GM18907 (cell line): ENCODE data around the gene SYNDIG1.

Experiments
- ATAC-seq: cut with Tn5 transposase; IDR thresholded peaks from one replicate; pipeline ENCODE4 v1.9.1; 2021; ENCODE audit warnings: mild to moderate bottlenecking, moderate library complexity; ENCODE audit not compliant: unreplicated experiment

SYNDIG1 gene

DNA sequence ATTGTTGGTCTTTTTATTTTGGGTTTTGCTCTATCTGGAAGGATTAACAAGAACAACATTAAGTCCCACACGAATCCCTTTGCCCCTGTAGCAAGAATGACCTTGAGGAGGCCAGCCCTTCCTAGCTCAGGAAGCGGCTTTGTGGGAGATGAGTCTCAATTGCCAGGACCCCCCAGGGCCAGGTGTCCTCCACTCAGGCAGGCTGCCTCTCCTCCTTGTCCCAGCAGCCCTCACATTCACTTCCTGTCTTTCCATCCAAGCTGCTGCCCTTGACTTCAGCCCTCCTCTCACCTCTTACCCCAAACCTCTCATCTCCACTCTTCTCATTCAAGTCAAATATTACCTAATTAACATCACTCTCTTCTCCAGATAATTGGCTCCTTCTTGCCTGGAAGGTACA, 22.6 kb upstream of the SYNDIG1 start:
- ATAC-seq, result no peak

DNA sequence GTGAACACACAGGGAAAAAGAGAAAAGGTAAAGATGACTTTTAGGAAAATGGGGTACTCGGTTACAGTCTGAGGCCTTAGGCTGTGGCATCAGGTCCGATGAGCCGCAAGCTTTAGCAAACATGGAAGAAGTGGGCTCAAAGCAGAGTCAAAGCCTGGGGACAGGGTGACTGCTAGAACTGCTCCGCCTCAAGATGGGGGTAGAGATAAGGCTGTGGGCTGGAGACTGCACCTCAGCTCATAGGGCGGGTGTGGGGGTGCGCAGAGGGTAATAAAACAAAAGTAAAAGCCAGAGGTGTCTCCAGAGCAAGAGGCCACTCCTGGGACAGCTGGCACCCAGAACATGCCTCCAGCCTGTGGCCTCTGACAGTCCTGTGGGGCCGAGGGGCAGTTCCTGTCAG, 21.3 kb upstream of the SYNDIG1 start:
- ATAC-seq, result no peak

DNA sequence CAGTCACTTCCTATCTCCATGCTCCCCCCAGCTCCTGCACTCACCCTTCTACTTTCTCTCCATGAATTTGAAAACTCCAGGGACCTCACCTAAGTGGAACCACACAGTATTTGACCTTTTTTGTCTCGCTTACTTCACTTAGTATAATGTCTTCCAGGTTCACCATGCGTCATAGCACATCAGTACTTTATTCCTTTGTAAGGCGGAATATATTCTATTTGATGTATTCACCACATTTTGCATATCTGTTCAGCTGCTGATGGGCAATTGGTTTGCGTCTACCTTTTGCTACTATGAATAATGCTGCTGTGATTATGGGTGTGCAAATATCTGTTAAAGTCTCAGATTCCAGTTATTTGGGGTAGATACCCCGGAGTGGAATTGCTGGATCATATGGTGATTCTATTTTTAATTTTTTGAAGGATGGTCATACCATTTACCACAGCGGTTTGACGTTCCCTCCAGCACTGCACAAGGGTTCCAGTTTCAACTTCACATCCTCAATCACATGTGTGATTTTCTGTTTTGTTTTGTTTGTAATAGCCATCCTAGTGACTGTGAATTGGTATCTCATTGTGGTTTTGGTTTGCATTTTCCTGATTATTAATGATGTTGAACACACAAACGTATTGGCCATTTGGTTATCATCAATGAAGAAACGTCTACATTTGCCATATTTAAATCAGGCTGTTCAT, 20.3 kb upstream of the SYNDIG1 start:
- no peak for ATAC-seq

DNA sequence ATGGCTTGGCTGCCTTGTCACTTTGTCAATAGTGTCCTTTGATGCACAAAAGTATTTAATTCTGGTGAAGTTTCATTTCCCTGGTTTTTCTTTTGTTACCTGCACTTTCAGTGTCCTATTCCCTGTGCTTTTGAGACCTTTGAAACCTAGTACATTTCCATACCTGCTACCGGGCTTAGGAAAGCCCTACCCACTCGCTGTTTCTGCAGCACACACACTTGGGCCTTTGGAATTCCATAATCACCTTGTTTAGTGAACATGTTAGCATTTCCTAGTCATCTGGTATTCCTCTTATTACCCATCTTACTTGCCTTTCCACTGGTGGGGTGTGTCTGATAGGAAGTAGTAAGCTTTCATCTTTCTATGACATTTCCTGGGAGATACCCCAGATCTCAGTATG, 19.3 kb upstream of the SYNDIG1 start:
- no peak for ATAC-seq

DNA sequence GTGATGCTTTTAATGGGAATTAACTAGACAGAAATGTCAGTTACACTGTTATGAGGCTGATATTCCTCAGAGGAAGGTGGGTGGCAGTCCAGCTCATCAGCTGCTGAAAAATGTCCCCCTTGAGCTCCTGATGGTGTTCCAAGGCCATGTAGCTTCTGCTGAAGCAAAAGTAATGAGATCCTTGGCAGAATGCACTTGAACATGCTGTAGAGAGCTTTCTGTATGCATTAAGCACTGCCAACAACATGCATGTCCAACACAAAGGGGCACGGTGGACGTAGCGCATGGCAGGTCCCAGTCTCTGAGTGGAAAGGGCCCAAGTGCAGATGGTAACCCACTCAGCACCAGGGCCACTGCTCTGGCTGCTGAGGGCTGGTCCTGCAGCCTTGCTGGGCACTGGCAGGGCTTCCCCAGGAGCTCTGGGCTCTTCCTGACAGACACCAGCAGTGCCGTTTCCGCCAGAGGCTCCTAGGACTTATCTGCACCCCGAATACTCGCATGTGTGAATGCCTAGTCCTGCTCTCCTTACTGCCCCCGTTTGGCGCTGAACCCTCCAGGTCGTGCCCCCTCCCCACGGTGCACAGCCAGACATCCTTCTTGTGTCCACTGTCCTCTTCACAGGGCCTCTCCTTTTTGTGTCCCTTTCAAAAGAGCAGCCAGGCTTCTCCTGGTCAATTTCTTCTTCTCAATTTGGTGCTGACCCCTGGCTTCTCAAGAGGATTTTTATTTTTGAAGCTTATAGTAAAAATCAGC, 18.6 kb upstream of the SYNDIG1 start:
- no peak for ATAC-seq

DNA sequence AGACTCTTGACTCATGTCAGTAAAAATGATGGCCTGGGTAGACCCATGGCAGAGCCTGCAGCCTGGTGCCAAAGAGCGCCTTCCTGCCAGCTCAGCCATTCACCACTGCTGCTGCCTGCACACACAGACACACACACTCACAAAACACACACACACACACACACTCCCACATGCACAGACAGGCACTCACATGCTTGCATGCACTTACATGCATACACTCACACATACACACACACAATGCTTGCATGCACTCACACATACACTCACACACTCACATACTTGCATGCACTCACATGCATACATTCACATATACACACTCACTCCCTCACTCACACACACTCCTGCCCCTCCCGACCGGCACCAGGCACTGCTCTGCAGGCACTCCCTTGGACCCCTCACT, 18.0 kb upstream of the SYNDIG1 start:
- no peak for ATAC-seq

DNA sequence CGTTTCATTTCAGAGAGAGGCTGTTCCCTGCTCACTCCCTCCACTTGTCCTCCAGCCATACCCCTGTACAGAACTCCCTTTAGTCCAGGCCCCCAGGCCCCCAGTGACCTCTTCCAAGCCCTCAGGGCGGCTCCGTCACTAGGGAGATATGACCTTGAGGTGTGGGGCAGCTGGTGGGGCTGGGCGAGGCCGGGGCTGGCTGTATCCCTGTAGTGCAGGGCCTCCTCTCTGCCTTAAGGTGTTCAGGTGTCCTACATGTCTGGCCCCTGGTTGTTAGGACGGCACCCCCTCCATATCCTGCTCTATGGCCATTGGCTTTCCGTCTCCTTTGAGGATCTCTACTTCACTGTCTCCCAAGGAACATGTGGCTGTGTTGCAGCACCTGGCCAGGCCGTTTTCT, 17.4 kb upstream of the SYNDIG1 start:
- ATAC-seq, result no peak

DNA sequence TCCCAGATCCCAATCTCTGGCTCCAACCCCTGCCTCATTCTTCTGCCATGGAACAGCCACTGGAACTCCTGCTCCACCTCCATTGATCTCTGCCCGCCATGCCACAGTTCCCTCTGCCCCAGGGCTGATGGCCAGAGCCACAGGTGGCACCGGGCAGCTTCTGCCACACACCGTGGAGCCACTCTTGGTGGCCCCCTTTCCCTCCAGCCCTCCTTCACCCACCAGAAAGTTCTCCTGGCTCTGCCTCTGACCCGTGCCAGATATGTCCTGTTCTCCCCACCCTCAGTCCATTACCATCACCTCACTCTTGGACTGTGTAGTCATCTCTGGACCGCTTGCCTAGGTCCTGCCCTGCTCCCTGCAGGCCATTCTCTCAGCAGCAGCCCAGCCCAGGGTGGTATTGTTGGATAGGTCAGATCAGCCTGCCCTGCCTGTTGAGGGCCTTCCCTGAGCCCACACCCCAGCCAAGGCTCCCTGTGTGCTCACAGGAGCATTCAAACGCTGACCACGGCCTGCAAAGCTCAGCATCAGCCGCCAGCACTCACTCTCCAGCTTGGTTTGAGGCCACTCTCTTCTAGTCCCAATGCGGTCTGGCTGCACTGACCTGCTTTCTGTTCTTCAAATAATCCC, 16.8 kb upstream of the SYNDIG1 start:
- no peak for ATAC-seq

DNA sequence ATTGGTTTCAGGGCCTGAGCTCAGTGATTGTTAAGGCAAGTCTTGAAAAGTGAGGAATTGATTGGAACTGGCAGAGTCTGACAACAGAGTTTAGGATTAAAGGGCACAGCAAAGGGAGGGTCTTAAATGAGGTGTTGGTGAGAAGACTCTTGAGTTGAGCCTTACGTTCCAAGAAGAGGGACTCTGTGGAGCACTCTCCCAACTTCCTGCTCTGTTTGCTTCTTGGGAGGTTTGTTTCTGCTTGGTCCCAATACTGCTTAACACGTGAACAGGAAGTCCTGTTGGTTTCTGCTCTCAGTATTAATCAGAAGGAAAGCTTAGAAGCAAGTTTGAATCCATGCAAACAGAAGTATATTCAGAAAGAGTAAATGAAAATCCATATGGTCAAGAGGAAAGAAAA, 15.6 kb upstream of the SYNDIG1 start:
- ATAC-seq, result no peak

DNA sequence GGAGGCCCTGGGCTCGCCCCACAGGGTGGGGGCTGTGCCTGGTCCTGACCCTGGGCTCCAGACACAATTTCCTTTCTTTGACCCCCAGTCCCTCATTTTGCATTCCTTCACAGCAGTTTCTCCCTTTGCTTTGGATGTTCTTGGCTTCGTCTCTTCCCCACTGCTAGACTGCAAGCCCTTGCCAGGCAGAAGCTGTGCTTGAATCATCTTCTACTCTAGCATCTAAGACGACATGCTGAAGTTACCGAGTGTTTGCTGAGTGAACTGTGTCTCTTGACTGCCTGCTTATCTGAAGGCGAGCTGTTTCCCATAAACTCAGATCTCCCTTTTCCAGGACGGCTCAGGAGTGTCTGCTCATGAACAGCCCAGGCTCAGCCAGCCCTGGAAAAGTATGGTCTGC, 14.3 kb upstream of the SYNDIG1 start:
- no peak for ATAC-seq

DNA sequence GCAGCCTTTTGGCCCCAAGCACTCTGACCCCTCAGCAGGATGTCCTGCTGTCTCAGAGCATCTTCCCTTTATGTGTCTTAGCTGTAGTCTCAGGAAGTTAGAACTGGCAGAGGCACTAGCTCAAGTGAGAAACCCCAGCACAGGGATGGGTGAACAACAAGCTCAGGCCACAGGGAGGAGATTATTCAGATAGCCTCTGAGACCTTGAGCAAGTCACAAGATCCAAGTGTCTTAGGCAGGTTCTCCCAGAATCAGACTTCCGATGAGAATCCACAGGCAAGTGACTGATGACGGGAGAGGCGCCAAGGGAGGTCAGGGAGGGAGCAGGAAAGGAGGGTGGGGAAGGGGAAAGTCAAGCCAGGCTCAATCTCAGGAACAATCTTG, 13.0 kb upstream of the SYNDIG1 start:
- no peak for ATAC-seq

DNA sequence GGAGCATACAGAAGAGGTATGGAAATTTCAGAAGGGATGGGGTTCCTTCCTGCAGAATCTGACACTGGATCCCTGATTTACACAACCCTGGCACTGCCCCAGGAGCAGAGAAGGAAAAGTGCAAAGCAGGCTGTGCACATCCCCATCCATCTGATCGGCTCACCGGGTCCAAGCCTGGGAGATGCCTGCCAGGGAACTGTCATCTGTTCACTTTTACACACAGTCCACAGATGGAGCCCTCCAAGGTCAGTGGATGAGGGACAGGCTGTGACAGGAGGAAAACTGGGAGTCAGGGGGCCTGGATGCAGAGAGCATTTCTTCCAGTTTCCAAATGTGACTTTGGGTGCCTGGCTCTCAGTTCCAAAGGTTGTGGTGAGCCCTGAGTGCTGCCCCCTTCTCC, 11.0 kb upstream of the SYNDIG1 start:
- no peak for ATAC-seq

DNA sequence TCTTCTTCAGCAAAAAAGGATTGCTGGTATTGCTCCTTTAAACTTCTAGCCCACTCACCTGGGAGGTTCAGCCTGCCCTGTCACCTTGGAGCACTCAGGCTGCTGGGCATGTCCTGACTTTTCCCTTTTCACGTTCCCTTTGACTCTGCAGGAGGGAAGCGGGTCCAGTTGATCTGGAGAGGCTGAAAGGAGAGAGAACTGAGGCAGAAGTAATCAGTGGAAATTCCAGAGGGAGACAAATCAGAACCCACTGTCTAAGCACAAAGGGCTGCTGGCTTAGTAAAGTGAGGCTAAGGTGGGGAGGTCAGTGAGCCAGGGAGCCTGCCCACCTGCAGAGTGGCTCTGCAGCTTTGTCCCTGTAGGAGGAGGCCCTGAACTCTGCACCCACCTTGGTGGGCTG, 9.7 kb upstream of the SYNDIG1 start:
- ATAC-seq, result no peak

DNA sequence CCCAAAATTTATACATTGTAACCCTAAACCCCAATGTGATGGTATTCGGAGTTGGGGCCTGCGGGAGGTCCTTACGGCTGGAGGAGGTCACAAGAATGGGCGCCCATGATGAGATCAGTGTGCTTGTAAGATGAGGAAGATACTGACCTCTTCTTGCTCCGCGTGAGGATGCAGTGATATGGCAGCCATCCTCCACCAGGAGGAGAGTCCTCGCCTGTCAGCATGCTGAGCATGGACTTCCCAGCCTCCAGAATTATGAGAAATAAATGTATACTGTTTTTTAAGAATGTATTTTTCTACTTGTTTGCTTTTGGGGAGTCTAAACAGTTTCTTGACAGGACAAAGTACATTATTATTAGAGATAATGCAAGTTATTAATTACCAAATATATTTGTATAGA, 8.7 kb upstream of the SYNDIG1 start:
- ATAC-seq, result no peak

DNA sequence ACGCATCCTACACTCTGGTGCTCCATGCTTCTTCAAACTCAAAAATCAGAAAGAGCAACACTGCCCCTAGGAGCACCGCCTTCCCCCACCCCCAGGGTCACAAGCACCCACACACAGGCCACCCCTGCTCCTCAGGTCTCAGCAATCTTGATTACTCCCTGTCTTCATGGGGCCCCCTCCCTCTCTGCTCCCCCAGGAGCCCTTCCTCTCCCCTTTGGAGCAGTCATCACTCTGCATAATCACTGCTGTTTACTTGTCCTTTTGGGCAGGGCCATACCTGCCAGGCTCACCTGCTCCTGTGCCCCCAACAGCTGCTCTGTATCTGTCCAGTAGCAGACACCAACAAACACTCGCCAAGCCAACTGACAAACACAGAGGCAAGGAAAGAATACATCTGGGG, 7.6 kb upstream of the SYNDIG1 start:
- ATAC-seq, result no peak

DNA sequence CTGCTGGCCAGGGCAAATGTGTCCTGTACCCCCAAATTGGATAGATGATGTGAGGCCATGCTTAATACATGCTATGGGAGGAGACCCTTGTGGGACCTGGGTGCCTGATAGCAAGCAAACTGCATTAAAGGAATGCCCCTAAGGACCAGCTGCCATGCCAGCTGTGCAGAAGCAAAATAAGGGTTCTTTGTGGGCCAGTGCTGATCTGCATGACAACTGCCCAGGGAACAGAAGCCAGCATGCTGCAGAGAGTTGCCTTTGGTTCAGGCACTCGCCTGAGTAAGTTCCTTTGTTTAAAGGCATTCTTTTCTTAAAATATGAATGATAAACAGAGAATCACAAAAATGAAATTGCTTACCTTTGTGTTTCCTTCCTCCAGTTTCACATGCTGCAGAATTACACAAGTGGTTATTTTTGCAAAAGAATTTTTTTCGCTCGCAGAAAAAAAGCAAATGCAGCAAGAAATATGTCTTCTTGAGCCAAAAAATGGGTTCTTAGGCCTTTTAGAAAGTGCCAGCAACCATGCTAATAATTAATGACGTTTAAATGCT, 6.9 kb upstream of the SYNDIG1 start:
- no peak for ATAC-seq

DNA sequence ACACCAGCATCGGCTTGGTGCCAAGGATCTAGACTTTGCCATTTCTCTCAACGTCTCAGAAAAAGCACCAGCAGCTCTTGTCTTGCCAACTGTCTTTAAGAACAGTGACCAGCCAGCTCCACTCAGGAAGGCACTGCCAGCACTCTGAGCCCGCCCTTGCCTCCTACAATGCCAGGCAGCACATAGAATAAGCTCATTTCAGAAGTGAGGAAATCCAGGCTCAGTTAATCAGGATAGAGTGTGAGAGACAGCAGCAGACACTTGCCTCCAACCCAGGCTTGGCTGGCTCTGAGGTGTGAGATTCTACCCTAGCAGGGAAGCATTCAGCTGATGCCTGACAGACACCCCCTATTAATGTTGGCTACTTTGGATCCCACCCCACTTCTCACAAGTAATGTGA, 4.3 kb upstream of the SYNDIG1 start:
- ATAC-seq, result no peak

DNA sequence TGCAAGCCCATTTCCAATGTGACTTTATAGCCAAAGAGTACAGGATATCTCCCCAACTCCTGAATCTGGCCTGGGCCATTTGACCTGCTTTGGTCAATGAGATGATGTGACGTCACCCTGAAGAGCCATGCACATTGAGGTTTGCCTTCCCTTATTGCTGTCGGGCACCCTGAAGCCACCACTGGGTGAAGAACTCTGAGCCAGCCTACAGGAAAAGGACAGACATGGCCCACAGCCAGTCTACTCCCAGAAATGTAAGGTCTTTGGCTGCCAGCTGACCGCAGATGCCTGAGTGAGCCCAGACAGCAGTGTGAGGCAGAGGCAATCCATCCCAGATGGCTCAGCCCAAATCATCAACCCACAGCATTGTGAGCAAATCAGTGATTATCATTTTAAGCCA, 3.7 kb upstream of the SYNDIG1 start:
- ATAC-seq, result no peak

DNA sequence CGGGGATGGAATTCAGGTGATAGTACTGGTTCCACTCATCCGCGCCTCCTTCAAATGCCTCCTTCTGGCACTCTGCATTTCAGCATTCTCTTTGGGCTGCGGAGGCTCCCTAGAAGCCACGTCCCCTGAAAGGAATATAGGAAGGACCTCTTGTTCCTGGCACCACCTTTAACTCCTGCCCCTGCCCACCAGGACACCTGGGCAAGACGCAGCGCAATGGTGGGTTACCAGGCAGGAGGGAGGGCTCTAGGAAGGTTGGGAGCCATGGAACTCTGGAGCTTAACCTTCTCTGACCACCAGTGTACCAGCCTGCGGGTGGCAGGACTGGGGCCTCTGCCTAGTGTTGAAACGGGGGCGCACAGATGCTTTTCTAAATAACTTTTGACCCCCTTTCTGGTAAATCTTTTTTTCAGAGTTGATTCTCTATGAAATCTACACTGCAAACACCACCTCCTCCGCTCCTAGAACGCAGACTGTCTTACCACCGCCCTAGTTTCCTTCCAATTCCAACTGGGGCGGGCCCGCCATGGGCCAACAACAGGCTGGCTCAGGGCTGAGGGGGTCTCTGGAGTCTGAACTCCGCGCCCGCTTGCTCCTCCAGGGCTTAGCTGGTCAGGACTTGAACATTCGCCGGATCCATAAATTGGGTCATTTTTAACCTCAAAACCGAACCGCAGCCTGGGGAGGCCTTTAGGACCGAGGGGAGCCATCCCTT, 871 bp upstream of the SYNDIG1 start:
- no peak for ATAC-seq

DNA sequence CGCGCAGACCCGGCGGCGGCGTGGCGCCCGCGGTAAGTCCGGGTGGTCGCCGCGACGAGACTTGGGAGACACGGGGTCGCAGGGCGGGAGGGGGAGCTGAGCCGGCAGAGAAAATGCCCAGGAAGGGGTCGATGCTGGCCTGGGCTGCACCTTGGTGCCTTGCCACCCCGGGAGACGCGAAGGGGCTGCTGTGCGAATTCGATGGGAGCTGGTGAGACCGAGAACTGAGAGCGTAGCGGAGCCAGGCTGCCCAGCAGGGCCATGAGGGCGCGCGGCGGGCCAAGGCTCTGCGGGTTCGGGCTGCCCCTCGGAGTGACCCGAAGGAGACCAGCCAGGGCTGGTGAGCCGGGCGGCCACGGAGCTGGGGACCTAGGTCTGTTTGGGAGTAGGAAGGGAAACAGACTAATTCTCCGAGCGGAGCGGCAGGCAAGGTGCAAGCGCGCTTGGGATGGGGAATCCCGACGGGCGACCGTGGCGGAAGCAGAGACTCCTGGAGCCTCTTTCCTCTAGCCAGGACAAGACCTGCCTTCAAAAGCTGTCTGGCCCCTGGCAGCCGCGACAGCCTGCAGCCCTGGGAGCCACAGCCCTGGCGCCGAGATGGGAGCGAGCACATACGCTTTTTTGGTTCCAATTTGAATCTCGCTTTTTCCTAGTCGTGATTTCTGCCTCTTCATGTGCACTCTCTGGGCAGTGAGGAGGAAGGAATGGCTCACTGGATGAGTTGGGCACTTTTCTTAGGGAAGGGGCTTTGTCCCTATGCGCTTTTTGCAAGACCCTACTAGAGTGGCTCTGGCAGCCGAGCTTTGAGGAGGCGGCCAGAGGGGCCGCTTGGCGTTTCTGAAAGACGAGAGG, 691 bp downstream of the SYNDIG1 start:
- ATAC-seq, result no peak
